Caco-2 (cell line): ENCODE results near the gene ESPNL. TPM values are rescaled to one million over a fixed set of nuclear protein-coding genes. Genes with fewer than 3 reads are reported as not detected.

Source experiments
- BruUV-seq: library from RNA; stranded (reverse); fragments of 400-500 nt; replicated peaks from 2 replicates; lab custom pipeline; 2021; lab: Mats Ljungman, UMichigan
- CTCF ChIA-PET: fragments of 300-600 bp; sonication (Branson Sonifier 250); formaldehyde crosslinking; loops from one replicate; lab custom pipeline; 2022; ENCODE audit warnings: antibody characterized with exemption; lab: Charles Lee
- POLR2A ChIA-PET: fragments of 300-600 bp; sonication (Branson Sonifier 250); formaldehyde crosslinking; loops from one replicate; lab custom pipeline; 2022; ENCODE audit warnings: antibody characterized with exemption; lab: Charles Lee
- DNase-seq, 2 experiments: peaks; one replicate each; pipeline versions ENCODE4 v3.0.0 to v3.0.0-alpha.2; 2020 to 2022
- H3K27me3 ChIP-seq: replicated peaks from 2 replicates; pipeline ENCODE4 v1.6.0; 2011; ENCODE audit warnings: low read length; ENCODE audit not compliant: control insufficient read depth, insufficient read depth
- H3K36me3 ChIP-seq: 2 replicates; pipeline ENCODE4 v1.5.1; 2011; ENCODE audit warnings: low read length; ENCODE audit not compliant: control insufficient read depth, insufficient read depth
- H3K4me1 ChIP-seq: fragments of 250-450 bp; sonication (Bioruptor Pico); 2 replicates; pipeline ENCODE4 v1.5.1; 2020; ENCODE audit warnings: mild to moderate bottlenecking
- H3K4me3 ChIP-seq: 2 replicates; pipeline ENCODE4 v1.5.1; 2011; ENCODE audit warnings: low read depth, mild to moderate bottlenecking, control low read depth, low read length
- H3K9me3 ChIP-seq: fragments of 250-450 bp; sonication (Bioruptor Pico); 2 replicates; pipeline ENCODE4 v1.5.1; 2020; ENCODE audit warnings: mild to moderate bottlenecking, moderate library complexity
- H3K27ac Mint-ChIP-seq: one replicate; pipeline ENCODE4 v1.8.0; 2022; ENCODE audit warnings: mixed read lengths; ENCODE audit not compliant: unreplicated experiment
- H3K27me3 Mint-ChIP-seq: one replicate; pipeline ENCODE4 v1.8.0; 2022; ENCODE audit warnings: mixed read lengths; ENCODE audit not compliant: insufficient read depth, unreplicated experiment
- H3K36me3 Mint-ChIP-seq: one replicate; pipeline ENCODE4 v1.8.0; 2022; ENCODE audit warnings: mild to moderate bottlenecking, mixed read lengths; ENCODE audit not compliant: insufficient read depth, unreplicated experiment
- H3K4me1 Mint-ChIP-seq: one replicate; pipeline ENCODE4 v1.8.0; 2022; ENCODE audit warnings: low read depth, mixed read lengths; ENCODE audit not compliant: unreplicated experiment
- H3K4me3 Mint-ChIP-seq: one replicate; pipeline ENCODE4 v1.8.0; 2022; ENCODE audit warnings: mild to moderate bottlenecking, moderate library complexity, mixed read lengths; ENCODE audit not compliant: unreplicated experiment
- H3K9me3 Mint-ChIP-seq: one replicate; pipeline ENCODE4 v1.8.0; 2022; ENCODE audit warnings: mixed read lengths; ENCODE audit not compliant: unreplicated experiment
- intact Hi-C: fragments of 100-400 bp; cut with micrococcal nuclease; formaldehyde crosslinking; loops from one replicate; pipeline ENCODE4 v1.10.0; 2022; ENCODE audit not compliant: unreplicated experiment
- total RNA-seq: library from RNA; stranded (reverse); gene quantifications from 2 replicates; pipeline ENCODE4 v1.2.3, GENCODE V29; 2022
- TF ChIP-seq, protein P1 (sequence below), 2 experiments: fragments of 200-600 bp in 1 of 2; IDR thresholded peaks; 1 replicate in 1 of 2; 2 replicates in 1 of 2; pipeline versions ENCODE4 v1.5.1 to v1.8.0; 2011 to 2022; ENCODE audit warnings: antibody characterized with exemption in 1 of 2, control low read depth in 1 of 2, inconsistent platforms in 1 of 2, low read depth in 1 of 2, low read length in 1 of 2, mild to moderate bottlenecking in 1 of 2, moderate library complexity in 1 of 2; ENCODE audit not compliant: insufficient read depth in 1 of 2, severe bottlenecking in 1 of 2, unreplicated experiment in 1 of 2

The ESPNL gene
- total RNA-seq, 1 experiment from 2014 or later: not detected

DNA sequence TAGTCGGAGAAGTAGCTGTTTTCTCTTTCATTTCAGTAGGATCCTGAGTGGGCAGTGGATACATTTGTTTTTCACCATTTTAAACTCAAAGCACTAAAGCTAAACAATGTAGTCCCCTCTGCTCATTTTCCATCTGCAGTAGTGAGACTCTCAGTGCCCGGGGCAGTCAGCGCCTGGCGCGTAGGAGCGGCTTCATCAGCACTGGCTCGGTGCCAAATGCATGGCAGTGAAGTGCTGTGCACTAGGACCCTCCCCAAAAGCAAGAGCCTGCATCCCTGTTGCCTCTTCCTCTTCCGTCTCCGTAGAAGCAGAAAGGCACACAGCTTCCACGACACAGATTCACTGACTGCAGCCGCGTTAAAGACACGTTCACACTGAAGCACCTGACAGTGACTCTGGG lies 19.0 kb upstream of the ESPNL start:
- intact Hi-C loops: no loop called here
- no peak overlapping the region for H3K4me3 Mint-ChIP-seq
- Histone ChIP-seq H3K4me3 (no peak overlapping the region), H3K36me3 (peaks cover 2% of the 10 kb centered on the region), H3K27me3 (no peaks in the 10 kb centered on the region), H3K4me1 (no peaks in the 10 kb centered on the region), H3K9me3 (no peaks in the 10 kb centered on the region)
- ChIA-PET CTCF (no interaction called here), POLR2A (no interaction called here)
- no peak overlapping the region for H3K27ac Mint-ChIP-seq
- TF ChIP-seq, protein P1, sequence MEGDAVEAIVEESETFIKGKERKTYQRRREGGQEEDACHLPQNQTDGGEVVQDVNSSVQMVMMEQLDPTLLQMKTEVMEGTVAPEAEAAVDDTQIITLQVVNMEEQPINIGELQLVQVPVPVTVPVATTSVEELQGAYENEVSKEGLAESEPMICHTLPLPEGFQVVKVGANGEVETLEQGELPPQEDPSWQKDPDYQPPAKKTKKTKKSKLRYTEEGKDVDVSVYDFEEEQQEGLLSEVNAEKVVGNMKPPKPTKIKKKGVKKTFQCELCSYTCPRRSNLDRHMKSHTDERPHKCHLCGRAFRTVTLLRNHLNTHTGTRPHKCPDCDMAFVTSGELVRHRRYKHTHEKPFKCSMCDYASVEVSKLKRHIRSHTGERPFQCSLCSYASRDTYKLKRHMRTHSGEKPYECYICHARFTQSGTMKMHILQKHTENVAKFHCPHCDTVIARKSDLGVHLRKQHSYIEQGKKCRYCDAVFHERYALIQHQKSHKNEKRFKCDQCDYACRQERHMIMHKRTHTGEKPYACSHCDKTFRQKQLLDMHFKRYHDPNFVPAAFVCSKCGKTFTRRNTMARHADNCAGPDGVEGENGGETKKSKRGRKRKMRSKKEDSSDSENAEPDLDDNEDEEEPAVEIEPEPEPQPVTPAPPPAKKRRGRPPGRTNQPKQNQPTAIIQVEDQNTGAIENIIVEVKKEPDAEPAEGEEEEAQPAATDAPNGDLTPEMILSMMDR (IDR thresholded peaks at IDR 0.05; ENCODE audit: insufficient read depth in 1 of 2, low read depth in 1 of 2, low read length in 1 of 2, severe bottlenecking in 1 of 2, unreplicated experiment in 1 of 2): no peak
- no peaks in the 10 kb centered on the region for H3K27me3 Mint-ChIP-seq
- no TSS peak for BruUV-seq
- no peaks in the 10 kb centered on the region for H3K4me1 Mint-ChIP-seq
- peaks cover 13% of the 10 kb centered on the region for H3K9me3 Mint-ChIP-seq
- H3K36me3 Mint-ChIP-seq: peaks cover 36% of the 10 kb centered on the region
- no peak for DNase-seq

DNA sequence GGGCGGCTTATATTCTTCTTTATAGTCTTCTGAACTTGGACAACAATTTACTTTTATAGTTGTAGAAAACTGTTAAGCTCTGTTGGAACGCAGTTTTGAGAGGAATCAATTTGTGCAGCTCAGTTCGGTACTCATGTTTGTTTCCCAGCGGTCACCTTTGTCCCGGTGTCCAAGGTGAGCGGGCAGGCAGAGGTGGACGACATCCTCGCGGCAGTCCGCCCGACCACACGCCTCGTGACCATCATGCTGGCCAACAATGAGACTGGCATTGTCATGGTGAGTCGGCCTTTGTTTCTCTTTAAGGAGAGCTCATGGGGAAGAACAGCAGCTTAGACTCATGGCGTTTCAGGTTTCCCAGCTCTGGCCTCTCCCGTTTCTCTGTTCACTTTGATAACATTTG lies 18.6 kb upstream of the ESPNL start:
- H3K27me3 ChIP-seq: no peaks in the 10 kb centered on the region
- TF ChIP-seq, protein P1 (IDR thresholded peaks at IDR 0.05; ENCODE audit: insufficient read depth in 1 of 2, low read depth in 1 of 2, low read length in 1 of 2, severe bottlenecking in 1 of 2, unreplicated experiment in 1 of 2): no peak
- no peaks in the 10 kb centered on the region for H3K4me1 ChIP-seq
- peaks cover 2% of the 10 kb centered on the region for H3K36me3 ChIP-seq
- H3K27me3 Mint-ChIP-seq: no peaks in the 10 kb centered on the region
- no peak overlapping the region for H3K27ac Mint-ChIP-seq
- H3K36me3 Mint-ChIP-seq: peaks cover 32% of the 10 kb centered on the region
- no peak for DNase-seq
- CTCF ChIA-PET: no interaction called here
- no peak overlapping the region for H3K4me3 Mint-ChIP-seq
- no peaks in the 10 kb centered on the region for H3K9me3 ChIP-seq
- peaks cover 13% of the 10 kb centered on the region for H3K9me3 Mint-ChIP-seq
- no TSS peak for BruUV-seq
- POLR2A ChIA-PET: no interaction called here
- intact Hi-C loops: no loop called here
- no peaks in the 10 kb centered on the region for H3K4me1 Mint-ChIP-seq
- H3K4me3 ChIP-seq: no peak overlapping the region

DNA sequence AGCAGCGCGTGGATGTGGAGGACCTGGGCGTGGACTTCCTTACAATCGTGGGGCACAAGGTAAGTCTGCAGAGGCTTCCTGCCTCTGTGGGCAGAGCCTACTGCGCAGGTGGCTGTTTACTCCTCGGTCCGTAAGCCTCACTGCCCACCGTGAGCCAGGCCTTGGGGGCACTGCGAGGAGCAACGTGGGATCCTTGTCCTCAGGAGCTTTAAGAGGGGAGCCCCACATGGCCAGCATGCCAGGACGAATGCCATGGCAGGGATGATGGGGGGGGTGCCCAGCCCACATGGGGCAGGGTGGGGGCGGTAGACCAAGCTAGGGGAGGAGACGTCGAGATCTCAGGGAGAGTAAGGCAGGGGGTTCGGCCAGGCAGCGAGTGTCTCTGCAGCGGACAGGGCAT lies 18.0 kb upstream of the ESPNL start:
- ChIA-PET POLR2A (no interaction called here), CTCF (no interaction called here)
- Histone ChIP-seq H3K9me3 (no peaks in the 10 kb centered on the region), H3K27me3 (no peaks in the 10 kb centered on the region), H3K4me3 (no peak overlapping the region), H3K4me1 (no peaks in the 10 kb centered on the region), H3K36me3 (peaks cover 2% of the 10 kb centered on the region)
- H3K4me1 Mint-ChIP-seq: no peaks in the 10 kb centered on the region
- DNase-seq: no peak
- H3K36me3 Mint-ChIP-seq: peaks cover 26% of the 10 kb centered on the region
- H3K27ac Mint-ChIP-seq: no peak overlapping the region
- TF ChIP-seq, protein P1 (IDR thresholded peaks at IDR 0.05; ENCODE audit: insufficient read depth in 1 of 2, low read depth in 1 of 2, low read length in 1 of 2, severe bottlenecking in 1 of 2, unreplicated experiment in 1 of 2): no peak
- no TSS peak for BruUV-seq
- no peak overlapping the region for H3K4me3 Mint-ChIP-seq
- H3K27me3 Mint-ChIP-seq: no peaks in the 10 kb centered on the region
- intact Hi-C loops: no loop called here
- peaks cover 13% of the 10 kb centered on the region for H3K9me3 Mint-ChIP-seq
